ENCODE results near the gene TFDP1.

DNA sequence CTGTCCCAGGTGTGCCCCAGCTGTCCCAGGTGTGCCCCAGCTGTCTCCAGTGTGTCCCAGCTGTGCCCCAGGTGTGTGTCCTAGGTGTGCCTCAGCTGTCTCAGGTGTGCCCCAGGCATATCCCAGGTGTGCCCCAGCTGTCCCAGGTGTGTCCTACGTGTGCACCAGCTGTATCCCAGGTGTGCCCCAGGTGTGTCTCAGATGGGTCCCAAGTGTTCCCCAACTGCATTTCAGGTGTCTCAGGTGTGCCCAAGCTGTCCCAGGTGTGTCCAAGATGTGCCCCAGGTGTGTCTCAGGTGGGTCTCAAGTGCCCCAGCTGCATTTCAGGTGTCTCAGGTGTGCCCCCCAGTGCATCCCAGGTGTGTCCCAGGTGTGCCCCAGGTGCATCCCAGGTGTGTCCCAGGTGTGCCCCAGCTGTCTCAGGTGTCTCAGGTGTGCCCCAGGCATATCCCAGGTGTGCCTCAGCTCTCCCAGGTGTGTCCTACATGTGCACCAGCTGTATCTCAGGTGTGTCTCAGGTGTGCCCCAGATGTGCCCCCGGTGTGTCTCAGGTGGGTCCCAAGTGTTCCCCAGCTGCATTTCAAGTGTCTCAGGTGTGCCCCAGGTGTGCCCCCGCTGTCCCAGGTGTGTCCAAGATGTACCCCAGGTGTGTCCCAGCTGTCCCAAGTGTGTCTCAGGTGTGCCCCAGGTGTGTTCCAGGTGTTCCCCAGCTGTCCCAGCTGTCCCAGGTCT is 81.2 kb downstream of the TFDP1 start:
- TF ChIP-seq, protein P1, sequence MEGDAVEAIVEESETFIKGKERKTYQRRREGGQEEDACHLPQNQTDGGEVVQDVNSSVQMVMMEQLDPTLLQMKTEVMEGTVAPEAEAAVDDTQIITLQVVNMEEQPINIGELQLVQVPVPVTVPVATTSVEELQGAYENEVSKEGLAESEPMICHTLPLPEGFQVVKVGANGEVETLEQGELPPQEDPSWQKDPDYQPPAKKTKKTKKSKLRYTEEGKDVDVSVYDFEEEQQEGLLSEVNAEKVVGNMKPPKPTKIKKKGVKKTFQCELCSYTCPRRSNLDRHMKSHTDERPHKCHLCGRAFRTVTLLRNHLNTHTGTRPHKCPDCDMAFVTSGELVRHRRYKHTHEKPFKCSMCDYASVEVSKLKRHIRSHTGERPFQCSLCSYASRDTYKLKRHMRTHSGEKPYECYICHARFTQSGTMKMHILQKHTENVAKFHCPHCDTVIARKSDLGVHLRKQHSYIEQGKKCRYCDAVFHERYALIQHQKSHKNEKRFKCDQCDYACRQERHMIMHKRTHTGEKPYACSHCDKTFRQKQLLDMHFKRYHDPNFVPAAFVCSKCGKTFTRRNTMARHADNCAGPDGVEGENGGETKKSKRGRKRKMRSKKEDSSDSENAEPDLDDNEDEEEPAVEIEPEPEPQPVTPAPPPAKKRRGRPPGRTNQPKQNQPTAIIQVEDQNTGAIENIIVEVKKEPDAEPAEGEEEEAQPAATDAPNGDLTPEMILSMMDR (IDR thresholded peaks at IDR 0.05; ENCODE audit: low read length): no peak
- TF ChIP-seq EZH2 (IDR thresholded peaks at IDR 0.05; ENCODE audit: borderline replicate concordance, low read length): no peak
